GM21367 (cell line): ENCODE data around the gene ZBTB45.
A peak's percentile ranks its signal among the peaks of the same experiment; 100 is the strongest.
"Not testable (repeated sequence)": the region's sequence is repeated elsewhere in the genome, so short reads cannot be mapped to it uniquely, and the experiment has no call there.

ENCODE experiments used
- ATAC-seq: cut with Tn5 transposase; IDR thresholded peaks from one replicate; pipeline ENCODE4 v1.9.1; 2021; ENCODE audit not compliant: unreplicated experiment

Gene ZBTB45

GRCh38 chr19:58539169-58539559, 19.6 kb upstream of the ZBTB45 start:
- not testable (repeated sequence) for ATAC-seq

DNA sequence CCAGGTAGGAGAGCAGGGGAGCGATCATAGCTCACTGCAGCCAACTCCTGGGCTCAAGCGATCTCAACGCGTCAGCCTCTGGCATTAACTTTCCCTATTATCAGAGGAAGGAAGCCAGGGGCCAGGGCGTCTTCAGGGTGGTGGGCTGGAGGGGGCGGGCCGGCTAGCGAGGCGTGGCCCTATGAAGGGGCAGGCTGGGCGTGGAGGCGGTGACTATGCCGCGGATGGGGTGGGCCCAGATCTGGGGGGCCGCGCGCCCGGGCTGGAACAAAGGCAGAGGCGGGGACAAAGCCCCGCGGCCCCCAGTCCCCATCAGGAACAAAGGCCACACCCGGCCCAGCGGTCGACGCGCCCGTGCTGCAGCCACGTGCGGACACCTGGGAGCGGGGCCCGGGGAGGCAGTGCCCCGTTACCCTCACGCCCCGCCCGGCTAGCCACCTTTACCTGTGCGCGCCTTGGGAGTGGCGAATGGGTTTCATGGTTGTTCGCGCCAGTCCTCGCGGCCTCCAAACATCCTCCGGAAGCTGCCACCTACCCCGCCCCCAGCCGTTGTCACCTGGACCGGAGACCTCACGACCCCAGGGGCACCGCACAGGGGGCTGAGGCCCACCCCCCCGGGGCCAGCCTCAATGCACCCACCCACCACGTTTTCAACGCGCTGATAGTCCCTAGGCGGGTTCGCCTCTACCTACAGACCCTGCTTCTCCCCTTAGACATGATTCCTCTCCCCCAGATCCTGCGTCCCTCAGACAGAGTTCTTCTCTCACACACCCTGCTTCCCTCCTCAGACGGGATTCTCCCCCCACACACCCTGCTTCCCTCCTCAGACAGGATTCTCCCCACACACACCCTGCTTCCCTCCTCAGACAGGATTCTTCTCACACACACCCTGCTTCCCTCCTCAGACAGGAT, 18.9 kb upstream of the ZBTB45 start:
- ATAC-seq = no peak

GRCh38 chr19:58536852-58537798, 17.5 kb upstream of the ZBTB45 start:
- ATAC-seq = no peak

DNA sequence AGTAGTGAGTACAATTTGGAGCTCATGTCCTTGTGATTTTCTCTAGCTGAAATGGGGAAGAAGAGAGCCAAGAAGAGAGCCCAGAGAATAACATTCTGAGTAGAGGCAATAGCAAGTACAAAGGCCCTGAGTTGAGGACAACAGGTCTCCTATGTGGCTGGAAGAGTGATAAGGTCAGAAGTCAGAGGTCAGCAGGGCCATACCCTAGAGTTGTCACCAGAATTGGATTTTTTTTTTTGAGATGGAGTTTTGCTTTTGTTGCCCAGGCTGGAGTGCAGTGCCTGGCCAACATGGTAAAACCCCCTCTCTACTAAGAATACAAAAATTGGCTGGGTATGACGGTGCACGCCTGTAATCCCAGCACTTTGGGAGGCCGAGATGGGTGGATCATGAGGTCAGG, 16.2 kb upstream of the ZBTB45 start:
- no peak for ATAC-seq

GRCh38 chr19:58531034-58531840, 11.6 kb upstream of the ZBTB45 start:
- ATAC-seq = no peak

DNA sequence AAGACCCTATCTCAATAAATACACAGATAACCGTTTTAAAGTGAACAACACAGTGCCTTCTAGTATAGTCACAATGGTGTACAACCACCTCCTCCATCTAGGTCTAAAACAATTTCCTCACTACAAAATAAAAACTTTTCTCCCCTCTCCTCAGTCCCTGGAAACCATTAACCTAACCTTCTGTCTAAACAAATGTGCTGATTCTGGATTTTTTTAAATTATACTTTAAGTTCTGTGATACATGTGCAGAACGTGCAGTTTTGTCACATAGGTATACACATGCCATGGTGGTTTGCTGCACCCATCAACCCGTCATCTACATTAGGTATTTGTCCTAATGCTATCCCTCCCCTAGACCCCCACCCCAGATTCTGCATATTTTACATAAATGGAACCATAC, 9.8 kb upstream of the ZBTB45 start:
- ATAC-seq = no peak

DNA sequence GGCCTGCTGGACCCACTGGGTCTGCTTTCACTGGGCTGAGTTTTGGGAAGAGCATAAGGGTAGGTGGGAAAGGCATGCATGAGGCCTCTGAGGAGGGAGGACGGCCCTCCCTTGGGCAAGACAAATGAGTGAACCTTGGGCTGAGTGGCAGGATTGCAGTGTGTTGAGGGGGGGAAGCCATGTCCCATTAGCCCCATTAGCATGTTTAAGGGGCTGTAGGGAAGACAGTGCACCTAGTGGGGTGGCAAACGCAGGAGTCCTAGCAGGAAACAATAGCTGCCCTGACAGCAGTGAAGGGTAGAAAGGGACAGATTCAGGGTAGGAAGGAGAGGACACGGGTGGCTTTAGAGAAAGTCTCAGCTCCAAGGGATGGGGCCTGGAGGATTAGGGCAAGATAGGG, 3.1 kb upstream of the ZBTB45 start:
- no peak for ATAC-seq

DNA sequence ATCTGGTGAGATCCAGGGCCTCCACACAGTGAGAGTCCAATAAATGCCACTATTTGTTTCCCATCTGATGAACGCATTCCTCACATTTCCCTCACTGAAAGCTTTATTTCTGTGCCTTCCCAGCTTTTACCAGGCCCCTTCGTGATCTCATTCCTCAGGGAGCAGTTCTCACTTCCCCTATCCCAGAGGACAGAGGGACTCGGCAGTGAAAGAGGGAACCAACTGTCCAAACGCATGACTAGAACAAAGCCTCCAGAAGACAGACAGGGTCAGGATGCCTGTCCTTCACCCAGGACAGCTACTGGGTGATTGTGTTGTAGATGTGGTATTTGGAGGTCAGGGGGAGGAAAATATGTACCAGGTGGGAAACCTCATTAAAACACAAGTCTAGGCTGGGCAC, 2.0 kb upstream of the ZBTB45 start:
- ATAC-seq = no peak

- no peak for ATAC-seq
These were observed 618 bp upstream of the ZBTB45 start for GRCh38 chr19:58520257-58520599.

DNA sequence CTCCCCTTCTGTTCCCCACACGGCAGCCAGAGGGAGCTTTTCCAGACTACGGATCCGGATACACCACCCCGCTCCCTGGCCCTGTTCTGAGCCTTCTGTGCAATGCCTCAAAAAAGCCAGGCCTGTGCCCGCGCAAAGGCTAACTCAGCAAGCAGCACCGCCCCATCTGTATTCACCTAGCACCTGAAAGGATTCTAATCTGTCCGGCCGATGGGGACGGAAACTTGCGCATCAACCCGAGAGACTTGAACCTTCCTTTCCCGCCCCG, 589 bp downstream of the ZBTB45 start:
- ATAC-seq = no peak

DNA sequence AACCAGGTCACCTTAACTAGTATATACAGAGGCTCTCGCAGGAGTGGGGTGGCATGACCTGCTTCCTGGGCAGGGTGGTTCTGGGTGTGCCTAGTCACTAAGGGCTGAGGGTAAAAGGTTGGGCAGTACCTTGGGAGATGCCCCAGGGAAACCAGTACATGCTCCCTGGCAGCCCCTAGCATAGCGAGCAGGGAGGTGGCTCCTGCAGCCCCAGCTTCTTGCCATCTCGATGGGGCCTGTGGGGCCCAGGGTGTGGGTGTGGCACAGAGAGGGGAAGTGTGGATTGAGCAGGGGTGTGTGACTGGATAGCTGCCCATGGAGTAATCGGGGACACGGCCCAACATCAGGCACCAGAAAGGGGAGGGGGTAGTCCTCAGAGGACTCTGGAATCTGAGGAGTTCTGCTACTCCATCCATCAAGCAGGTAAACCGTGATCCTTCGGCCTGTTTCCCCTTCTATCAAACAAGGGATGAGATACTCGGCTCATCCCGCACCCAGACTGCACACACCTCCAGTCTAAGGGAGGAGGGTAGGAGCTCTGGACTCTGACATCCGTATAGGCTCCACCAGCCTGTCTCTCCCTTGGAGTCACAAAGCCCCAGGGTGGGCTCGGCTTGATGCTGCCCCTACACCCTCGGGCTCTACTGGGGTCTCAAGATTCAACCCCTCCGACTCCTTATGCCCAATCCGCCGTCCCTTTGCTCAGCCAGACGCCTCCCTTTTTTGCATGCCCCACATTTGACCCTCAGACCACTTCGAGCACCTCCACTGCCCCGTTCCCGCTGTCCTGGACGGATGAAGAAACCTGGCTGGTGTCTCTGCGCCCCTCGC, 1.1 kb downstream of the ZBTB45 start:
- ATAC-seq = no peak

GRCh38 chr19:58516964-58517833, 2.4 kb downstream of the ZBTB45 start:
- ATAC-seq = no peak

GRCh38 chr19:58516246-58516836, 3.3 kb downstream of the ZBTB45 start:
- ATAC-seq = no peak

DNA sequence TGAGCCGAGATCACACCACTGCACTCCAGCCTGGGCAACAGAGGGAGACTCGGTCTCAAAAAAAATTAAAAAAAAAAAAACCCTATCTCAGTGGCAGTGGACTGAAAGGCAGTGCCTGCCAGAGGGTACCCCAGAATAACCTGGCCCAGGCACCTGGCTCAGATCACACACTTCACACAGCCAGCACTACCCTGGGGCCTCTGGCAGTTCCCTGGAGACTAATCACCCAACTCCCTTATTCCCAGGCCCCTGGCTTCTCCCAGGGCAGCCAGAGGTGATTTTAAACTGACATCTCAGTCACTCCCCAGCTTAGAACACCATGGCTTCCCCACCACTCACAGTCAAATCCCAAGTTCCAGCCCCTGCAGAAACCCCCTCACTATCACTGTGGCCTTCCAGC, 4.4 kb downstream of the ZBTB45 start:
- ATAC-seq = no peak

DNA sequence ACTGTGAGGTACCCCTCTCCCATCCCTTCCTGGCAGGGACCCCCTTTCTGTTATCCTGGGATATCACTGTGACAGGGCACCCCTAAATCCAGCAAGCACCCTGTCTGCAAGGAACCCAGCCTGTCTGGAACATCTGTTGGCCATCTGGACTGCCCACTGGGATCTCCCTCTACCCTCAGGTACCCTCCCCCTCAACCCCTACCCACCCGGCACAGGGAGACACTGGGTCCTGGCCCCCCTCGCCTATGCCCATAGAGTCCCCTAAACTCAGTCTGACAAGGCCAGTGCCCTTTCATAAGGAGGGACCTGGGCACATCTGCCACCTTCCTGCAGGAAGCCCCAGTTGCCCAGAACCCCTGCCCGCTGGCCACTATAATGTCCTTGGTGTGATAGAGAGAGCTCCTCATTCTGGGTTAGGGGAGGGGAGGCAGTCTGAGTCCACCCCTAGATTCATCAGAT, 5.0 kb downstream of the ZBTB45 start:
- ATAC-seq = no peak

DNA sequence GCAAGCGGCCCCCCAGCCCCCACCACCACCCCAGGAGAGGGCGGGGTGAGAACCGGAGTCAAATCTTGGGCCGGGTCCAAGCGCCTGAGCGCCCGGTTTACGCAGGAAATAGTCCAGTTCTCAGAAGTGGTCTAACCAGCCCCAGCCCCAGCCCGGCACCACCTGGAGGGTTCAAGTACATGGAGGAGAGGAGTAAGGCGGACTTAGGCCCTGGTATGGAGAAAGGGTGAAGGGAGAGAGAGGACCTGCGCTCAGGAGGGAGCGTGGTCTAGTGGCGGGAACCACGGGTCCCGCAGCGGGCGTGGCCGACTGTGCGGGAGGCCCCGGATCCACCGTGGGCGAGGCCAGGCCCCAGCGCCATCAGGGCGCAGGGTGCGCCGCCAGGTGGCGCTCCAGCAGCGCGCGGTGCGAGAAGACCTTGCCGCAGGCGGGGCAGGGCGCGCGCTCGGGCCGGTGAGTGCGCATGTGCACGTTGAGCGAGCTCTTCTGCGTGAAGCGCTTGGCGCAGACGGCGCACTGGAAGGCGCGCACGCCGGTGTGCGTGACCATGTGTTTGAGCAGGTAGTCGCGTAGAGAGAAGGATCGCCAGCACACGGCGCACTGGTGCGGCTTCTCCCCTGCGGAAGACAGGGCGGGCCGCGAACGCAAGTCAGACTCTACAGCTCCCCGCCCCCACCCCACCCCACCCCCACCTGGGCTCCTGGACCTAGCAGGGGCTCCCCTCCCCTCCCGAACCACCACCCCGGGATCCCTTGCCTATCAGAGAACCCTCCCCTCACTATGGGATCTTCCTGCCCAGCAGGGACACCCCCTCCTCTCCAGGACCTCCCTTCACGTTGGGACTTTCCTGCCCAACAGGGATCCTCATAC, 5.7 kb downstream of the ZBTB45 start:
- ATAC-seq = peak; percentile 40

- ATAC-seq = no peak
These were observed 6.4 kb downstream of the ZBTB45 start for GRCh38 chr19:58513213-58513693.
